ENCODE measurements around the gene TPPP3.
"Not testable (repeated sequence)": the region's sequence is repeated elsewhere in the genome, so short reads cannot be mapped to it uniquely, and the experiment has no call there.

The TPPP3 gene

DNA sequence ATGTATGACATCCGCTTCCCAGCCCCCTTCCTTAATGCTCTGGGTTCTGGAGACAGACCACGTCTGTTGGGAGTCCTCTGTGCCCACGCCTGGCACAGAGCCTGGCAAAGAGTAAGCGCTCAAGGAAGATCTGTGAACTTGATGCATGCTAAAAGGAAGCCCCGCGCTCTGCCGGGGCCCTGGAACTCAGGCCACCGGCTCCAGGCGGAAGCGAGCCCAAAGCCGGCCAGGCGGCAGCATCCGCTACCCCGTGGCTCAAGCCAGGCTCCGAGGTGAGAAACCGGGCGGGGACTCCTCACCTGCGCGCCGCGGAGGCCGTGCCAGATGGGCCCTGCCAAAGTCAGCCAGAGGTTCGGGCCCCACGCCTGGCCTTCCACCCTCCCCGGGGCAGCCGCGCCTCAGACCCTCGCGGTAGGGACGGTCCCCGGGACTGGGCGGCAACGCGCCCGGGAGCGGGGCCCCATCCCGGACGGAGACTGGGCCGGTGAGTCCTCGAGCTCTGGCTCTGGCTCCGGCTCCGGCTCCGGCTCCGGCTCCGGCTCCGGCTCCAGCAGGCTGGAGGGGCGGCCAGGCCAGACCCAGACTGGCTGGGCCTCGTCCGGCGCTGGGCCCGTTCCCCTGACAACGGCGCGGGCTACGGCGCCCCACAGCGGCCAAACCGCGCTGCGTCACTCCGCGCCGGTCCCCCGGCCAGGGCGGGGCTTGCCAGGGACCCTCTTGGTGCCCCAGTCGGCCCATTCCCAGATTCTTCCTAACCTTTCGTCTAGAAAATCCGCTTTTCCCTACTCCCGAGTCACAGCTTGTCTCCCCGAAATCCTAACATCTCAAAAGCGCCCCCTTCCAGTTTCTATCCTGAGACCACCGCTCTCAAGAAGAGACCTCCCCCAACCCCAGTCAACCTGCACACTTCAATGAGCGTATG lies 22.8 kb upstream of the TPPP3 start, which contains the start of gene ZDHHC1:
Gene ZDHHC1, minus strand, starts transcription at position 606 of the 922 bp plus-strand sequence. CDS start 8,702 bp downstream, outside the sequence.
- Histone ChIP-seq H3K36me3 (ENCODE audit: control insufficient read depth, insufficient read depth, low read length) (no peaks in the 10 kb centered on the region), H3K27ac (ENCODE audit: insufficient read depth, low read depth, low read length, poor library complexity, severe bottlenecking) (no peak within 1 kb of the TSS), H3K4me3 (ENCODE audit: insufficient read depth, low read depth, low read length) (peak within 1 kb of the TSS; percentile 64), H3K9me3 (ENCODE audit: control insufficient read depth, low read length) (no peaks in the 10 kb centered on the region), H3K27me3 (ENCODE audit: control insufficient read depth, insufficient read depth, low read length, poor library complexity, severe bottlenecking) (peaks cover 20% of the 10 kb centered on the region), H3K4me1 (ENCODE audit: control insufficient read depth, insufficient read depth, low read length) (no peaks in the 10 kb centered on the region)
- WGBS, 2 experiments: 7 to 8% methylated on average over 73 of the region's 73 CpGs

DNA sequence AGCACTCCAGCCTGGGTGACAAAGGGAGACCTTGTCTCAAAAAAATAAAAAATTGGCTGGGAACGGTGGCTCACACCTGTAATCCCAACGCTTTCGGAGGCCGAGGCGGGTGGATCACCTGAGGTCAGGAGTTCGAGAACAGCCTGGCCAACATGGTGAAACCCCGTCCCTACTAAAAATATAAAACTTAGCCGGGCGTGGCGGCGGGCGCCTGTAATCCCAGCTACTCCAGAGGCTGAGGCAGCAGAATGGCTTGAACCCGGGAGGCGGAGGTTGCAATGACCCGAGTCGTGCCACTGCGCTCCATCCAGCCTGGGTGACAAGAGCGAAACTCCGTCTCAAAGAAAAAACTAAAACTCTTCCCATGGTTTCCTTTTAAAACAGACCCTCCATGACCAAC lies 22.1 kb upstream of the TPPP3 start:
- 92 to 93% methylated on average over 19 of the region's 19 CpGs for WGBS, 2 experiments
- H3K9me3 ChIP-seq (ENCODE audit: control insufficient read depth, low read length); H3K27ac ChIP-seq (ENCODE audit: insufficient read depth, low read depth, low read length, poor library complexity, severe bottlenecking); H3K36me3 ChIP-seq (ENCODE audit: control insufficient read depth, insufficient read depth, low read length); H3K4me1 ChIP-seq (ENCODE audit: control insufficient read depth, insufficient read depth, low read length): not testable (repeated sequence)
- H3K4me3 ChIP-seq (ENCODE audit: insufficient read depth, low read depth, low read length): peak overlapping the region; percentile 64
- peaks cover 20% of the 10 kb centered on the region for H3K27me3 ChIP-seq (ENCODE audit: control insufficient read depth, insufficient read depth, low read length, poor library complexity, severe bottlenecking)

DNA sequence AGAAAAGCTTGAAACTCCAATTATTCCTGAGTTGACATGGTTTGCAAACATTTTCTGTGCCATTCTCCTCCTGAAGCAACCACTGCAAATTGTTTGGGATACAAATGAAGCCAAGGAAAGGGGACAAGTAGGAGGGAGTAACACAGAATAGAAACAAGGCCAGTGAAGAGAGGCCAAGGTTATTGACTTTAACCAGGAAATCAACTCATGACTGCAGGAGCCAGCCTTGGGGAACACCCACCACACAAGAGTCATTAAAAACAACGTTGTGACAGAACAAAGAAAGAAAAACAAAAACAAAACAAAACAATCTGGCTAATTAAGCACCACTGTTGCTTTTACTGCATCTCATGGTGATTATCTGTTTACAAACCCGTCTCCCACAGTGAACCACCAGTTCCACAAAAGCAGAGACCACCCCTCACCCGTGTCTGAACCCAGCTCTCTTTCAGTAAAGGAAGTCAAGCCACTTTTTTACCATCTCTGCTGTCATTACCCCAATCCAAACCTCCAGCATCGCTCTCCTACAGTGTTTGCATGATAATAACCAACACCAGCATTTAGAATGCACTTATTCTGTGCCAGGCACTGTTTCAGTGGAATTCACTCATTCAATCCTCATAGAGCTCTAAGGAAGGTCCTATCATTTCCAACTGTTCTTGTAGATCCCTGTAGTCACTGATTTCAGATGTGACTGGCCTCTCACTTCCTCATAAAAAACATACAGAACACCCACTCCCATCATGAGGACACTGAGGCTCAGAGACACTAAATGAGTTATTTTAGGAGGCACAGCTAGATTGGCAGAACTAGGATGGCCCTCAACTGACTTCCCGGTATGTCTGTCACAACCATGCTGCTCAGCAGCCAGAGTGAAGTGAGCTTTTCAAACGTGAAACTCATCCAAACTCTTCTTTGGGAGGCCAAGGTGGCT lies 20.9 kb upstream of the TPPP3 start:
- Histone ChIP-seq H3K4me1 (ENCODE audit: control insufficient read depth, insufficient read depth, low read length) (no peaks in the 10 kb centered on the region), H3K4me3 (ENCODE audit: insufficient read depth, low read depth, low read length) (no peak overlapping the region), H3K36me3 (ENCODE audit: control insufficient read depth, insufficient read depth, low read length) (no peaks in the 10 kb centered on the region), H3K27ac (ENCODE audit: insufficient read depth, low read depth, low read length, poor library complexity, severe bottlenecking) (no peak overlapping the region), H3K9me3 (ENCODE audit: control insufficient read depth, low read length) (no peaks in the 10 kb centered on the region), H3K27me3 (ENCODE audit: control insufficient read depth, insufficient read depth, low read length, poor library complexity, severe bottlenecking) (peaks cover 20% of the 10 kb centered on the region)
- WGBS, 2 experiments: 38 to 40% methylated on average over 6 of the region's 6 CpGs

DNA sequence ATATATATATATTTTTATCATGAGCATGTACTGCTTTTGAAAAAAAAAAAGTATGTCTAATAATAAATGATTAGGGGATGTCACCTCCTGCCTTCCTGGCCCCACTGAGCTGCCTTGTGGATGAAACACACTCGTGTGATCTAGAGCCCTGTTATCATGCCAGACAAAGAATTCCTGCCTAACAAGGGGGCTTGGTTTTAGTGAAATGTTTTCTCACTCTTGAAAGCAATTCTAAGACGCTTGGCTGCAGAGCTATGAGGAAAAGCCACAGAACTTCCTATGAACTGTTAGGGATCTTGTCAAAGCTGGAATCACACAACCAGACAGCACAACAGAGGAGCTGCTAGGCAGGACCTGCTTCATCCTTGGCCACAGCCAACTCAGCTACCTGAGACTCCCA lies 19.0 kb upstream of the TPPP3 start:
- Histone ChIP-seq H3K4me1 (ENCODE audit: control insufficient read depth, insufficient read depth, low read length) (no peaks in the 10 kb centered on the region), H3K9me3 (ENCODE audit: control insufficient read depth, low read length) (no peaks in the 10 kb centered on the region), H3K27ac (ENCODE audit: insufficient read depth, low read depth, low read length, poor library complexity, severe bottlenecking) (no peak overlapping the region), H3K27me3 (ENCODE audit: control insufficient read depth, insufficient read depth, low read length, poor library complexity, severe bottlenecking) (peaks cover 17% of the 10 kb centered on the region), H3K4me3 (ENCODE audit: insufficient read depth, low read depth, low read length) (no peak overlapping the region), H3K36me3 (ENCODE audit: control insufficient read depth, insufficient read depth, low read length) (no peaks in the 10 kb centered on the region)
- 80% methylated on average over 2 of the region's 2 CpGs for WGBS, 2 experiments

DNA sequence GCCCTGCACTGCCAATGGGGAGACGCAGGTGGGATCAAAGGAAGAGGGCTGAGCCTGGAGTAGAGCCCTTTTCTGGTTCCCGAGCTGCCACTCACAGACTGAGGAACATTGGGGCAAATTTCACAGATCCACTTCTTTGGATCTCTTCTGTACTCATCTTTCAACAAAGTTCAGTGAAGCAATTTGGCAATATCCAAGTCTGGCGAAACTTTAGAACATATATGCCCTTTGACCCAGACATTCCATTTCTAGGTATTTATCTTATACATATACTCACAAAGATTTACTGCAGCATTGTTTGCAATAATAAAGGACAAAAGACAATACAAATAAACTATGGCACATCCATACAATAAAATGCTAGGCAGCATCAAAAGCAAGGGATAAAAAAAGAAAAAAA lies 18.0 kb upstream of the TPPP3 start:
- Histone ChIP-seq H3K4me3 (ENCODE audit: insufficient read depth, low read depth, low read length) (no peak overlapping the region), H3K9me3 (ENCODE audit: control insufficient read depth, low read length) (no peaks in the 10 kb centered on the region), H3K36me3 (ENCODE audit: control insufficient read depth, insufficient read depth, low read length) (no peaks in the 10 kb centered on the region), H3K27ac (ENCODE audit: insufficient read depth, low read depth, low read length, poor library complexity, severe bottlenecking) (no peak overlapping the region), H3K27me3 (ENCODE audit: control insufficient read depth, insufficient read depth, low read length, poor library complexity, severe bottlenecking) (peaks cover 15% of the 10 kb centered on the region), H3K4me1 (ENCODE audit: control insufficient read depth, insufficient read depth, low read length) (peaks cover 8% of the 10 kb centered on the region)
- WGBS, 2 experiments: 87 to 93% methylated on average over 3 of the region's 3 CpGs

DNA sequence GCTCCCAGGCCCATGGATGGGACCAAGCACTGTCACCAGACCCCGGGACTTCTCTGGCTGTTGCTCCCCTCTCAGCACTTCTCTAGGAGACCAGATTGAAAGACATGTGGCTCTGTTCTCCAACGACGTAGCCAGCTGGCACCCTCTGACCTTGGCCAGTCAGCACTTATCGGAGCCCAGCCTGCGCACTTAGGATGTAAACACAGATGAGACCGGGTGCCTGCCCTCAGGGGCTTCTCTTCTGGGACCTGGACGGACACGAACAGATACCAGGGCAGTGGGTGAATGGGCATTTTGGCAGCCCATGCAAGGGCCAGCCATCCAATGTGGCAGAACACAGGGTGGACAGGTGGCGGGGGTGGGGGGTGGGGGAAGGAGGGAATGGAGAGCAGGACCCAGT lies 16.3 kb upstream of the TPPP3 start:
- H3K4me1 ChIP-seq (ENCODE audit: control insufficient read depth, insufficient read depth, low read length): peaks cover 10% of the 10 kb centered on the region
- H3K27me3 ChIP-seq (ENCODE audit: control insufficient read depth, insufficient read depth, low read length, poor library complexity, severe bottlenecking): peaks cover 5% of the 10 kb centered on the region
- no peaks in the 10 kb centered on the region for H3K9me3 ChIP-seq (ENCODE audit: control insufficient read depth, low read length)
- WGBS, 2 experiments: 96% methylated on average over 9 of the region's 9 CpGs
- H3K36me3 ChIP-seq (ENCODE audit: control insufficient read depth, insufficient read depth, low read length): no peaks in the 10 kb centered on the region
- no peak overlapping the region for H3K4me3 ChIP-seq (ENCODE audit: insufficient read depth, low read depth, low read length)
- no peak overlapping the region for H3K27ac ChIP-seq (ENCODE audit: insufficient read depth, low read depth, low read length, poor library complexity, severe bottlenecking)

DNA sequence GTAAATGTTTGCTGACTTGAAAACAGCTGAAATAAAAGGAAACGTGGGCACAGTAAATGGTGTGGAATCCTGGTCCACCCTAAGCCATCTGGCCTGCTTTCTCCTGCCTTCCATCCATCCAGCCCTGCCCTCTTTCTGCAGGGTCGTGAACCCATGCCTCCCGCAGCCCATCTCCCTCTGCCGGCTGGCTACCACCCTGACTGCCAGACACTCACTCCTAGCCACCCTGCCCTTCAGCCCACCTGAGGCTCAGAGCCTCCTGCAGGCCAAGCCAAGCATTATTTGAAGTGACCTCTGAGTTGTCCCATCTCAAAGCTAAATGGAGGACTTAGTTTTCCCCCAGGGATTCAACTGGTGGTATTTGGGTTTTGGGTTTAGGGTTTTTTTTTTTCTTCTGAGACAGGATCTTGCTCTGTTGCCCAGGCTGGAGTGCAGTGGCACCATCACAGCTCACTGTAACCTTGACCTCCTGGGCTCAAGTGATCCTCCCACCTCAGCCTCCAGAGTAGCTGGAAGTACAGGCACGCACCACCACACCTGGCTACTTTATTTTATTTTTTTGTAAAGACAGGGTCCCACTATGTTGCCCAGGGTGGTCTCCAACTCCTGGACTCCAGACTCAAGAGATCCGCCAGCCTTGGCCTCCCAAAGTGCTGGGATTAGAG lies 14.6 kb upstream of the TPPP3 start:
- H3K4me3 ChIP-seq (ENCODE audit: insufficient read depth, low read depth, low read length): no peak overlapping the region
- WGBS, 2 experiments: 80 to 87% methylated on average over 6 of the region's 6 CpGs

DNA sequence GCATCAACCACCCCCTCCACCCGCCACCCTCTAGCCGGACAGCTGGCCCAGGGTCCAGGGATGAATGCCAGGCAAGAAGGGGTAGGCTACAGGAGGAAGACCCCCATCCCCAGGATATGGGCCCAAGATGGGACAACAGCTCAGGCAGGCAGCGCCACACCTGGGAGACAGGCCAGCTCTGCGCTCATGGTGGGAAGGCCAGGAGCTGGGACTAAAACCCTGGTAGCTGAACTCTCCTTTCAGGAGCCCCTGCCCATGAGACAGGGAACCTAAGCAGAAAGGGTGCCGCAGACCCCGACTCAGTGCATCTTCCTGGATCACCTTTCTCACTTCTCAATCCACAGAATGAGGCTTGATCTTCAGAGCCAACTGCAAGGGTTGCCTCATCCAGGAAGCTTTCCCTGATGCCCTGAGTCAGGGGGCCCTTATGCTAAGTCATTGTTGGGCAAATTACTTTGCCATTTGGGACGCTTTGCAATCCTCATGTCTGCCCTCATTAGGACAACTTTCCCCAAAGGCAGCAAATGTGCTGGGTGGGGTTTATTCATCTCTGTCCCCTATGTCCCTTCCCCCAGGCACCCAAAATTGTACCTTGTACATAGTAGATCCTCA lies 14.0 kb upstream of the TPPP3 start:
- peaks cover 10% of the 10 kb centered on the region for H3K4me1 ChIP-seq (ENCODE audit: control insufficient read depth, insufficient read depth, low read length)
- WGBS, 2 experiments: 93% methylated on average over 7 of the region's 7 CpGs
- H3K36me3 ChIP-seq (ENCODE audit: control insufficient read depth, insufficient read depth, low read length): no peaks in the 10 kb centered on the region
- H3K27me3 ChIP-seq (ENCODE audit: control insufficient read depth, insufficient read depth, low read length, poor library complexity, severe bottlenecking): no peaks in the 10 kb centered on the region
- H3K27ac ChIP-seq (ENCODE audit: insufficient read depth, low read depth, low read length, poor library complexity, severe bottlenecking): no peak overlapping the region
- no peaks in the 10 kb centered on the region for H3K9me3 ChIP-seq (ENCODE audit: control insufficient read depth, low read length)
- H3K4me3 ChIP-seq (ENCODE audit: insufficient read depth, low read depth, low read length): no peak overlapping the region

More for the DNA sequence above, 14.6 kb upstream of the TPPP3 start:
- Histone ChIP-seq H3K27me3 (ENCODE audit: control insufficient read depth, insufficient read depth, low read length, poor library complexity, severe bottlenecking) (no peaks in the 10 kb centered on the region), H3K4me1 (ENCODE audit: control insufficient read depth, insufficient read depth, low read length) (peaks cover 10% of the 10 kb centered on the region), H3K27ac (ENCODE audit: insufficient read depth, low read depth, low read length, poor library complexity, severe bottlenecking) (no peak overlapping the region), H3K9me3 (ENCODE audit: control insufficient read depth, low read length) (no peaks in the 10 kb centered on the region), H3K36me3 (ENCODE audit: control insufficient read depth, insufficient read depth, low read length) (no peaks in the 10 kb centered on the region)

DNA sequence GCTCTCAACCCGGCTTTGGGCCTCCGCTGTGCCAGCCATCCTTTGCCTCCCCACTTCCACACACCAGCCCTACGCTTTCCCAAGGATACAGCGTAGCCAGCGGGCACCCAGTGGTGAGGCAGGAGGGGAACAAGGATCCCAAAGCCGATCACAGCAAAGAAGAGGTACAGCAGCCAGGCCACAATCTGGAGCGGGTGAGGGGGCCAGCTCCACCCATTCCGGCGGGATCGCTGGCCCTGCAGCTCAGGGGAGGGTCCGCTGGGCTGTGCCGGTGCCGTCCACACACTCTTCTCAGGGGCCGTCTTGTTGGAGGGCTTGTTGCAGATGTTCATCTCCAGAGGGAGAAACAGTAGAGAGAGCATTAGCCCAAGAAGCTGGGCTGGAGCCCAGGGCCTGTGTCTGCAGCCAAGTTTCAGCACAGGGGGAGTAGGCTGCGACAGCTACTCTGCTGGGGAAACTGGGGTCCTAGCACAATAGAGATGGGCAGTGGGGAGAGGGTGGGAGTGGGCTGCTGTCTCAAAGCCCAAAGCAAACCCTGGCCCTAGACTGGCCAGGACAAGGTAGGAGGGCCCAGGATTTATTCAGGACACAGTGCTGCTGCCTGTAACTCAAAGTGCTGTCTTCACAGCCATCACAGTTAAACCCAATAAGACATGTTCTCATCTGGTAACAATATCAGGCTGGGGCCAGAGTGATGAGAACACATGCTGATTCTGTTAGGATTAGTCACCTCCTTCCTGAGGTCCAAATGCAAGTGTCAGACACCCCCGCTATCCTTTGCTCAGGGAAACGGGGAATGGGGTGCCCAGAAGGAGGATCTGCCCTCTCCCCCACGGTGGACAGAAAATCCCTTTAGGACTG lies 13.0 kb upstream of the TPPP3 start:
- no peak overlapping the region for H3K4me3 ChIP-seq (ENCODE audit: insufficient read depth, low read depth, low read length)
- no peaks in the 10 kb centered on the region for H3K27me3 ChIP-seq (ENCODE audit: control insufficient read depth, insufficient read depth, low read length, poor library complexity, severe bottlenecking)

More for the DNA sequence above, 13.0 kb upstream of the TPPP3 start:
- peaks cover 14% of the 10 kb centered on the region for H3K4me1 ChIP-seq (ENCODE audit: control insufficient read depth, insufficient read depth, low read length)
- H3K36me3 ChIP-seq (ENCODE audit: control insufficient read depth, insufficient read depth, low read length): no peaks in the 10 kb centered on the region
- H3K27ac ChIP-seq (ENCODE audit: insufficient read depth, low read depth, low read length, poor library complexity, severe bottlenecking): no peak overlapping the region
- no peaks in the 10 kb centered on the region for H3K9me3 ChIP-seq (ENCODE audit: control insufficient read depth, low read length)
- 87% methylated on average over 18 of the region's 18 CpGs for WGBS, 2 experiments
